Left ventricle myocardium inferior (tissue), 1 donor: ENCODE data around the gene GHRH. TPM values are rescaled to one million over a fixed set of nuclear protein-coding genes. Genes with fewer than 3 reads are reported as not detected.

Experiments used
- DNase-seq: peaks from one replicate; pipeline ENCODE4 v3.0.0-alpha.2; 2020
- H3K27ac ChIP-seq: fragments of 200-600 bp; replicated peaks from 2 replicates; pipeline ENCODE4 v1.8.0; 2021
- H3K27me3 ChIP-seq: fragments of 200-600 bp; 2 replicates; pipeline ENCODE4 v1.8.0; 2021; ENCODE audit warnings: low read depth
- H3K36me3 ChIP-seq: fragments of 200-600 bp; 2 replicates; pipeline ENCODE4 v1.8.0; 2021
- H3K4me1 ChIP-seq: fragments of 200-600 bp; 2 replicates; pipeline ENCODE4 v1.8.0; 2021
- H3K4me3 ChIP-seq: fragments of 200-600 bp; 2 replicates; pipeline ENCODE4 v1.8.0; 2021; ENCODE audit warnings: mild to moderate bottlenecking, moderate library complexity
- H3K9me3 ChIP-seq: fragments of 200-600 bp; replicated peaks from 2 replicates; pipeline ENCODE4 v1.8.0; 2021
- intact Hi-C: fragments of 100-400 bp; cut with micrococcal nuclease; formaldehyde crosslinking; loops from one replicate; pipeline ENCODE4 v1.11.0; 2022
- total RNA-seq: library from RNA; stranded (reverse); fragmentation: NEBNext Ultra II Directional; extraction: Animal tissue kit (Norgen Biotek cat#: 25700); gene quantifications from one replicate; pipeline ENCODE4 v1.2.1, GENCODE V29; 2021
- TF ChIP-seq, protein P1 (sequence below): fragments of 200-600 bp; IDR thresholded peaks from 2 replicates; pipeline ENCODE4 v1.8.0; 2021; ENCODE audit warnings: antibody characterized with exemption, mild to moderate bottlenecking, borderline replicate concordance
- donor health status: DM: no; HTN: yes; CAD: no; lungs with severe emphysema.

Gene GHRH
- total RNA-seq, 1 donor from 2014 or later, result 0.93 TPM

DNA sequence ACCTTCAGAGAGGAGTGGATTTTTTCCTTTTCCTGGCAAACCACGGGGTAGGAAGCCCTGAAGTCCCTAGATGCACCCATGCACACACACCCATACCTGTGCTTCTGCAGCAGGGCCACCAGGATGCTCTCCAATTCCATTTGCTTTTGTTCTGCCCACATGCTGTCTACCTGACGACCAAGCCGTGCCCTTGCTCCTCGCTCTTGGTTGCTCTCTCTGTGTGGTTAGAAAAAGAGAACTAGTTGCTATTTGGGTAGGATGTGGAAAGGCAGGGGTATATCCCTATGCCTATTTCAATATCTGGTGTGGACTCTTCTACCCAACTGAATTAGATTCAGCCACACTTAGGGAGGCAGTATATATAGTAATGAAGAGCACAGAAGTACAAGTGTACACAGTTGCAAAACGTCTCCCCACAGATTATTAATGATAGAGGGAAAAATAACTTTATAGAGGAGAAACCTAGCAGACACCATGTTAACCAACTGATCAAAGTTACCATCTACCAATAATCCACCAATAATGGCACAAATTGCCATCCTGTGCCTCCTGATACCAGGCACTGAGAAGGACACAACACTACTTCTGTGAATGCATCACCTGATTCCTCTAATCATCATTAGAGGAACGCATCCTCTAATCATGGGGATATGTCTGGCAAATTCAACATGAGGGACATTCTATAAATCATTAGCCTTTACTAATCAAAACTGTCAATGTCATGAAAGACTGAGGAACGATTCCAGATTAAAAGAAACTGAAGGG, 7.3 kb downstream of the GHRH start:
- no peaks in the 10 kb centered on the region for H3K36me3 ChIP-seq
- H3K4me1 ChIP-seq, result no peaks in the 10 kb centered on the region
- H3K9me3 ChIP-seq, result peaks cover 15% of the 10 kb centered on the region
- H3K27ac ChIP-seq, result no peak overlapping the region
- DNase-seq, result no peak
- TF ChIP-seq, protein P1, sequence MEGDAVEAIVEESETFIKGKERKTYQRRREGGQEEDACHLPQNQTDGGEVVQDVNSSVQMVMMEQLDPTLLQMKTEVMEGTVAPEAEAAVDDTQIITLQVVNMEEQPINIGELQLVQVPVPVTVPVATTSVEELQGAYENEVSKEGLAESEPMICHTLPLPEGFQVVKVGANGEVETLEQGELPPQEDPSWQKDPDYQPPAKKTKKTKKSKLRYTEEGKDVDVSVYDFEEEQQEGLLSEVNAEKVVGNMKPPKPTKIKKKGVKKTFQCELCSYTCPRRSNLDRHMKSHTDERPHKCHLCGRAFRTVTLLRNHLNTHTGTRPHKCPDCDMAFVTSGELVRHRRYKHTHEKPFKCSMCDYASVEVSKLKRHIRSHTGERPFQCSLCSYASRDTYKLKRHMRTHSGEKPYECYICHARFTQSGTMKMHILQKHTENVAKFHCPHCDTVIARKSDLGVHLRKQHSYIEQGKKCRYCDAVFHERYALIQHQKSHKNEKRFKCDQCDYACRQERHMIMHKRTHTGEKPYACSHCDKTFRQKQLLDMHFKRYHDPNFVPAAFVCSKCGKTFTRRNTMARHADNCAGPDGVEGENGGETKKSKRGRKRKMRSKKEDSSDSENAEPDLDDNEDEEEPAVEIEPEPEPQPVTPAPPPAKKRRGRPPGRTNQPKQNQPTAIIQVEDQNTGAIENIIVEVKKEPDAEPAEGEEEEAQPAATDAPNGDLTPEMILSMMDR, result no peak
- H3K4me3 ChIP-seq, result no peak overlapping the region
- peaks cover 28% of the 10 kb centered on the region for H3K27me3 ChIP-seq
- intact Hi-C loops, result no loop called here

DNA sequence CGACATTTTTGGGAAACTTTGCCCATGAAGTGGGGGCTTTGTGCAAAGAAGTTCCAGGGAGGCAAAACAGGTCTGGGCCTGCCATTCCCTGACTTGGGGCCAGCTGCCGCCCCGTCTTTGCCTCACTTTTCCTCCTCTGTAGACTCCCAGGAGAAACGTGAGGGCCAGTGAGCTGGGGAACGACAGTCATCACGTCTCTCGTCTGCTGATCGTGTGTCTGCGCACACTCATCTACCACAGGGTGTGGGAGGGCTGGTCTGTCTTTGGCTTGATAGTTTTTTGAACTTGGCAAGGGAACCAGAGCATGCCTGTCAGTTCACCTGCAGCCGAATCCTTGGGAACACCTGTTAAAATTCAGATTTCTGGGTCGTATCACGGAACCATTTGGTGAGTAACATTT, 8.5 kb downstream of the GHRH start:
- TF ChIP-seq, protein P1, result no peak
- Histone ChIP-seq H3K27me3 (peaks cover 23% of the 10 kb centered on the region), H3K4me1 (no peaks in the 10 kb centered on the region), H3K9me3 (peaks cover 15% of the 10 kb centered on the region), H3K4me3 (no peak overlapping the region), H3K27ac (no peak overlapping the region), H3K36me3 (no peaks in the 10 kb centered on the region)
- intact Hi-C loops, result no loop called here
- no peak for DNase-seq

DNA sequence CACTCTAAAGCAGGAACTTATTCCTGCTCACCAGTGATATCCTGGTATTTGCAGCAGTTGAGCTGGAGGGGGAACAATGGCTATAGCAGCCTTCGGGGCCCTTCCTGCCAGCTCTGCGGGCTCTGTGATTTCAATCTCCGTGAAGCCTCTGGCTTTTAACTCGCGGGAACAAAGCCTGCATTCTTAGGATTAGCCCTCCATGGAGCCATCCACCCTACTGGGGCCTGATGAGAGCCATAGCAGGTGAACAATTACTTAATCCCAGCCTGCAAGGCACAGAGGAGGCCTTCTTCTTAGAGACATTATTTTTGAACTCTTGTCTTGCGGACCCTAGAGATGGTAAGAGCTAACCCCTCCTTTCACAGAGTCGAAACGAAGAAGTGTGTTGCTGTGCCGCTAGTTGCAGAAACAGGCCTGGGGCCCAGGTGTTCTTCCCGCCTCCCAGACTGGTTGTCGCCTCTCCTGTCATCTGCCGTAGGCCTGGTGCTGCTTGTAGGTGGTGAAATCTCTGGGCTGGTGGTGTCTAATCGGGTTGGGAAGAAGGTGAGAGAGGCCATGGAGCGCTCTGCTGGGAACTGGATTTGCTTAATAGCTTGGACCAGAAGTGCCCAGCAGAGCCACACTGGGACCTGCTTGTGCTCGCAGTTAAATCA, 9.7 kb downstream of the GHRH start:
- Histone ChIP-seq H3K9me3 (peaks cover 15% of the 10 kb centered on the region), H3K27me3 (peaks cover 11% of the 10 kb centered on the region), H3K4me3 (no peak overlapping the region), H3K27ac (no peak overlapping the region), H3K4me1 (no peaks in the 10 kb centered on the region), H3K36me3 (no peaks in the 10 kb centered on the region)
- intact Hi-C loops, result no loop called here
- DNase-seq, result no peak
- TF ChIP-seq, protein P1, result no peak

DNA sequence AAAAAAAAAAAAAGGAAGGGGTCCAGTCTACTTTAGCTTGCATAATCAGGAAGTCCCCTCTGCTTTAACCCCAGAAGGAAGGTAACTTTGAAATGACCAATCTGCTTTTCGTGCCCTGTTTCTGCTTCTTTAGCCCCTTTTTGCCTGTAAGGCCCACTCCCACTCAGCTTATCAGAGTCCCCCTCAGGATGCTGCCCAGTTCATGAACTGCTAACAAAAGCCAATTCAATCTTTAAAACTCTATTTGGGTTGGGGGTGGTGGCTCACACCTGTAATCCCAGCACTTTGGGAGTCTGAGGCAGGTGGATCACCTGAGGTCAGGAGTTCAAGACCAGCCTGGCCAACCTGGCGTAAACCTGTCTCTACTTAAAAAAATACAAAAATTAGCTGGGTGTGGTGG, 12.3 kb downstream of the GHRH start:
- Histone ChIP-seq H3K4me1 (peaks cover 5% of the 10 kb centered on the region), H3K27ac (no peak overlapping the region), H3K36me3 (no peaks in the 10 kb centered on the region), H3K4me3 (no peak overlapping the region), H3K27me3 (no peaks in the 10 kb centered on the region), H3K9me3 (peaks cover 7% of the 10 kb centered on the region)
- TF ChIP-seq, protein P1, result no peak
- intact Hi-C loops, result no loop called here
- no peak for DNase-seq

DNA sequence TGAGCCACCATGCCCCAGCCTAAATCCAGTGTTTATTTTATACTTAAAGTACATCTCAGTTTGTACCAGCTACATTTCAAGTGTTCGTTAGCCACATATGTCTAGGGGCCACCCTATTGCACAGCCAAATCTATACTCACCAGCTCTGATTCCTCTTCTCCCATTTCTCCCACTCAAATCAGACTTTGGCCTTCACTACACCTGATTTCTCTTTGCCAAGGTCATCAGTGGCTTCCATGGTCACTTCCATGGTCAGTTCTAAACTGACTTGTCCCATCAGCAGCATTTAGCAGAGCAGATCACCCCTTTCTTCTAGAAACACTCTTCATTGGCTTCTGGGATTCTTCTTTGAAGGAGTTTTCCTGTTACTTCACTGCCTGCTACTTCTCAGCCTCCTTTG, 14.1 kb downstream of the GHRH start:
- H3K27ac ChIP-seq, result no peak overlapping the region
- intact Hi-C loops, result no loop called here
- peaks cover 7% of the 10 kb centered on the region for H3K36me3 ChIP-seq
- TF ChIP-seq, protein P1, result no peak
- H3K27me3 ChIP-seq, result no peaks in the 10 kb centered on the region
- H3K9me3 ChIP-seq, result no peaks in the 10 kb centered on the region
- H3K4me1 ChIP-seq, result peaks cover 18% of the 10 kb centered on the region
- H3K4me3 ChIP-seq, result no peak overlapping the region
- DNase-seq, result no peak
